HepG2 (cell line): ENCODE measurements around the gene GJB5. TPM values are rescaled to one million over a fixed set of nuclear protein-coding genes. Genes with fewer than 3 reads are reported as not detected.

ENCODE experiments used
- ATAC-seq: fragments of 200-7000 bp; cut with Tn5 transposase; 3 replicates; pipeline ENCODE4 v1.9.1; 2020; ENCODE audit warnings: mild to moderate bottlenecking, moderate library complexity
- BruUV-seq: library from RNA; stranded (reverse); fragments of 400-500 nt; replicated peaks from 2 replicates; lab custom pipeline; 2021; lab: Mats Ljungman, UMichigan
- CTCF ChIA-PET: fragments of 300-600 bp; formaldehyde crosslinking; extraction: SDS; loops from one replicate; lab custom pipeline; 2021; ENCODE audit warnings: low total read pairs, inconsistent platforms, low intra/inter-chr PET ratio; lab: Yijun Ruan, JAX
- POLR2A ChIA-PET: fragments of 350-600 bp; sonication (Branson Sonifier 250); formaldehyde crosslinking; loops from one replicate; lab custom pipeline; 2020; ENCODE audit warnings: antibody characterized with exemption, inconsistent platforms; lab: Yijun Ruan, JAX
- DNase-seq: peaks from one replicate; pipeline ENCODE4 v3.0.0-alpha.2; 2015; ENCODE audit warnings: low spot score
- FAIRE-seq: peaks from 3 replicates; lab custom pipeline; 2011; peaks lifted over from hg19 to GRCh38; lab: Jason Lieb, UNC
- H2AFZ ChIP-seq: one replicate; pipeline ENCODE4 v1.6.1; 2011; ENCODE audit warnings: low read length, inconsistent platforms
- H3K27ac ChIP-seq: fragments of 300-600 bp; 3 replicates; pipeline ENCODE4 v1.8.0; 2011; ENCODE audit warnings: mixed run types, mild to moderate bottlenecking, mixed read lengths, low read length, inconsistent platforms; ENCODE audit not compliant: insufficient read depth; ENCODE audit errors: extremely low read length
- H3K27me3 ChIP-seq, 2 experiments: fragments of 200-600 bp in 1 of 2; 2 replicates in 1 of 2; 3 replicates in 1 of 2; pipeline versions ENCODE4 v1.6.0 to v1.8.0; 2011; ENCODE audit warnings: low read length in 2 of 2, mild to moderate bottlenecking in 2 of 2, moderate library complexity in 2 of 2, inconsistent platforms in 1 of 2; ENCODE audit not compliant: insufficient read depth in 2 of 2, control insufficient read depth in 1 of 2
- H3K36me3 ChIP-seq, 2 experiments: fragments of 200-600 bp in 1 of 2; replicated peaks in 1 of 2; 2 replicates in 1 of 2; 3 replicates in 1 of 2; pipeline versions ENCODE4 v1.5.1 to v1.8.0; 2011; ENCODE audit warnings: low read length in 2 of 2, inconsistent platforms in 1 of 2; ENCODE audit not compliant: insufficient read depth in 2 of 2, control insufficient read depth in 1 of 2
- H3K4me1 ChIP-seq: 2 replicates; pipeline ENCODE4 v1.5.1; 2012; ENCODE audit warnings: low read length, inconsistent platforms; ENCODE audit not compliant: insufficient read depth
- H3K4me2 ChIP-seq: 2 replicates; pipeline ENCODE4 v1.6.0; 2011; ENCODE audit warnings: low read depth, low read length, inconsistent platforms
- H3K4me3 ChIP-seq, 3 experiments: fragments of 200-600 bp in 1 of 3; sonication (generic), shearing (Covaris generic) in 1 of 3; replicated peaks in 1 of 3; 2 replicates each; pipeline ENCODE4 v1.5.1; 2011 to 2016; ENCODE audit warnings: low read length in 3 of 3, inconsistent platforms in 2 of 3, low read depth in 2 of 3, mild to moderate bottlenecking in 2 of 3, control low read depth in 1 of 3, mixed read lengths in 1 of 3; ENCODE audit not compliant: insufficient read depth in 1 of 3
- H3K79me2 ChIP-seq: one replicate; pipeline ENCODE4 v1.6.1; 2011; ENCODE audit warnings: low read length, inconsistent platforms; ENCODE audit not compliant: insufficient read depth
- H3K9ac ChIP-seq: 2 replicates; pipeline ENCODE4 v1.6.0; 2011; ENCODE audit warnings: mild to moderate bottlenecking, low read depth, low read length, inconsistent platforms; ENCODE audit not compliant: insufficient read depth
- H3K9me3 ChIP-seq: 2 replicates; pipeline ENCODE4 v1.5.1; 2012; ENCODE audit warnings: mild to moderate bottlenecking, low read length
- H4K20me1 ChIP-seq: 2 replicates; pipeline ENCODE4 v1.6.0; 2011; ENCODE audit warnings: inconsistent platforms, mild to moderate bottlenecking, low read length, moderate library complexity; ENCODE audit not compliant: insufficient read depth
- DZIP1 ChIP-seq: sonication (generic); formaldehyde crosslinking; IDR thresholded peaks from 2 replicates; pipeline ENCODE4 v1.5.0; 2020; ENCODE audit warnings: mild to moderate bottlenecking, missing genetic modification reagents
- EZH2 ChIP-seq: conservative IDR thresholded peaks from 2 replicates; pipeline ENCODE4 v1.6.1; 2012; ENCODE audit warnings: mild to moderate bottlenecking, low read depth, low read length, moderate library complexity
- KMT2B ChIP-seq: IDR thresholded peaks from 2 replicates; pipeline ENCODE4 v1.6.1; 2016; ENCODE audit warnings: missing genetic modification reagents, missing compliant biosample characterization
- MTF2 ChIP-seq: sonication (generic); formaldehyde crosslinking; IDR thresholded peaks from 2 replicates; pipeline ENCODE4 v1.5.0; 2020; ENCODE audit warnings: missing genetic modification reagents, borderline replicate concordance
- POLR2A ChIP-seq, 2 experiments: IDR thresholded peaks; 2 replicates each; pipeline ENCODE4 v1.6.1; 2011; ENCODE audit warnings: low read depth in 2 of 2, low read length in 2 of 2, mild to moderate bottlenecking in 1 of 2, moderate library complexity in 1 of 2; ENCODE audit not compliant: insufficient read depth in 1 of 2
- ZNF256 ChIP-seq: sonication (generic); formaldehyde crosslinking; conservative IDR thresholded peaks from 2 replicates; pipeline ENCODE4 v1.4.0; 2020; ENCODE audit warnings: missing genetic modification reagents
- ZNF766 ChIP-seq: sonication (generic); formaldehyde crosslinking; IDR thresholded peaks from 2 replicates; pipeline ENCODE4 v1.5.0; 2020; ENCODE audit warnings: missing genetic modification reagents, borderline replicate concordance
- ZNF777 ChIP-seq: sonication (generic); formaldehyde crosslinking; IDR thresholded peaks from 2 replicates; pipeline ENCODE4 v1.4.0; 2020; ENCODE audit warnings: missing genetic modification reagents
- WGBS: methylation state at CpG from one replicate; pipeline ENCODE4 v1.1.6; 2017; ENCODE audit warnings: low lambda C conversion rate; 5-methylcytosine and 5-hydroxymethylcytosine counted together
- in situ Hi-C: cut with HindIII; loops from 2 replicates; pipeline ENCODE4 v1.10.0; 2017; ENCODE audit warnings: low pct_unique_long_range_greater_than_20kb; ENCODE audit not compliant: extremely low pct_ligation_motif_present
- intact Hi-C: fragments of 100-400 bp; cut with micrococcal nuclease; formaldehyde crosslinking; loops from one replicate; pipeline ENCODE4 v1.10.0; 2022; ENCODE audit not compliant: unreplicated experiment
- polyA plus RNA-seq, 8 experiments: library from polyadenylated mRNA; depleted of rRNA in 3 of 8; stranded (reverse) in 7 of 8; unstranded in 1 of 8; fragments of >200 nt; fragmentation: Illumina TruSeq in 4 of 8; extraction: Trizol in 4 of 8; gene quantifications; 2 replicates each; pipeline versions ENCODE4 v1.2.1 to v1.2.3, GENCODE V29; 2011 to 2016; ENCODE audit warnings: low read depth in 4 of 8, missing spikeins in 1 of 8, mixed read lengths in 1 of 8; ENCODE audit not compliant: insufficient read depth in 1 of 8
- total RNA-seq, 5 experiments: library from RNA; depleted of rRNA; stranded (reverse); fragments of >200 nt; fragmentation: Illumina TruSeq; extraction: Trizol; gene quantifications; 2 replicates each; pipeline ENCODE4 v1.2.3, GENCODE V29; 2016; ENCODE audit warnings: low read depth in 1 of 5
- TF ChIP-seq, protein P1 (sequence below): sonication (generic); formaldehyde crosslinking; IDR thresholded peaks from 2 replicates; pipeline ENCODE4 v1.4.0; 2020; ENCODE audit warnings: mild to moderate bottlenecking, missing genetic modification reagents
- TF ChIP-seq, protein P2 (sequence below): IDR thresholded peaks from 2 replicates; pipeline ENCODE4 v1.6.1; 2016; ENCODE audit warnings: low read depth, missing genetic modification reagents, missing compliant biosample characterization
- TF ChIP-seq, protein P3 (sequence below): sonication (generic); formaldehyde crosslinking; IDR thresholded peaks from 2 replicates; pipeline ENCODE4 v1.4.0; 2020; ENCODE audit warnings: missing genetic modification reagents

The GJB5 gene
- total and polyA plus RNA-seq, 2 of the 13 experiments (the other 11 are each of a cell fraction or from before 2014, with no cell fraction given), result not detected

GRCh38 chr1:34796990-34797389 lies 42.1 kb downstream of the GJB5 start:
- WGBS, result 37% methylated on average over 6 of the region's 6 CpGs
- H4K20me1 ChIP-seq, result no peaks in the 10 kb centered on the region
- TF ChIP-seq EZH2 (no peak), ZNF777 (CRISPR knock-in tag) (no peak), ZNF766 (CRISPR knock-in tag) (no peak), POLR2A (IDR thresholded peaks at IDR 0.05; ENCODE audit: insufficient read depth in 1 of 2, low read depth in 2 of 2, low read length in 2 of 2) (no peak), MTF2 (CRISPR knock-in tag) (no peak), DZIP1 (CRISPR knock-in tag) (no peak), ZNF256 (no peak), KMT2B (CRISPR knock-in tag) (no peak)
- TF ChIP-seq, protein P1, sequence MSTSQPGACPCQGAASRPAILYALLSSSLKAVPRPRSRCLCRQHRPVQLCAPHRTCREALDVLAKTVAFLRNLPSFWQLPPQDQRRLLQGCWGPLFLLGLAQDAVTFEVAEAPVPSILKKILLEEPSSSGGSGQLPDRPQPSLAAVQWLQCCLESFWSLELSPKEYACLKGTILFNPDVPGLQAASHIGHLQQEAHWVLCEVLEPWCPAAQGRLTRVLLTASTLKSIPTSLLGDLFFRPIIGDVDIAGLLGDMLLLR (CRISPR knock-in tag), result no peak
- TF ChIP-seq, protein P2, sequence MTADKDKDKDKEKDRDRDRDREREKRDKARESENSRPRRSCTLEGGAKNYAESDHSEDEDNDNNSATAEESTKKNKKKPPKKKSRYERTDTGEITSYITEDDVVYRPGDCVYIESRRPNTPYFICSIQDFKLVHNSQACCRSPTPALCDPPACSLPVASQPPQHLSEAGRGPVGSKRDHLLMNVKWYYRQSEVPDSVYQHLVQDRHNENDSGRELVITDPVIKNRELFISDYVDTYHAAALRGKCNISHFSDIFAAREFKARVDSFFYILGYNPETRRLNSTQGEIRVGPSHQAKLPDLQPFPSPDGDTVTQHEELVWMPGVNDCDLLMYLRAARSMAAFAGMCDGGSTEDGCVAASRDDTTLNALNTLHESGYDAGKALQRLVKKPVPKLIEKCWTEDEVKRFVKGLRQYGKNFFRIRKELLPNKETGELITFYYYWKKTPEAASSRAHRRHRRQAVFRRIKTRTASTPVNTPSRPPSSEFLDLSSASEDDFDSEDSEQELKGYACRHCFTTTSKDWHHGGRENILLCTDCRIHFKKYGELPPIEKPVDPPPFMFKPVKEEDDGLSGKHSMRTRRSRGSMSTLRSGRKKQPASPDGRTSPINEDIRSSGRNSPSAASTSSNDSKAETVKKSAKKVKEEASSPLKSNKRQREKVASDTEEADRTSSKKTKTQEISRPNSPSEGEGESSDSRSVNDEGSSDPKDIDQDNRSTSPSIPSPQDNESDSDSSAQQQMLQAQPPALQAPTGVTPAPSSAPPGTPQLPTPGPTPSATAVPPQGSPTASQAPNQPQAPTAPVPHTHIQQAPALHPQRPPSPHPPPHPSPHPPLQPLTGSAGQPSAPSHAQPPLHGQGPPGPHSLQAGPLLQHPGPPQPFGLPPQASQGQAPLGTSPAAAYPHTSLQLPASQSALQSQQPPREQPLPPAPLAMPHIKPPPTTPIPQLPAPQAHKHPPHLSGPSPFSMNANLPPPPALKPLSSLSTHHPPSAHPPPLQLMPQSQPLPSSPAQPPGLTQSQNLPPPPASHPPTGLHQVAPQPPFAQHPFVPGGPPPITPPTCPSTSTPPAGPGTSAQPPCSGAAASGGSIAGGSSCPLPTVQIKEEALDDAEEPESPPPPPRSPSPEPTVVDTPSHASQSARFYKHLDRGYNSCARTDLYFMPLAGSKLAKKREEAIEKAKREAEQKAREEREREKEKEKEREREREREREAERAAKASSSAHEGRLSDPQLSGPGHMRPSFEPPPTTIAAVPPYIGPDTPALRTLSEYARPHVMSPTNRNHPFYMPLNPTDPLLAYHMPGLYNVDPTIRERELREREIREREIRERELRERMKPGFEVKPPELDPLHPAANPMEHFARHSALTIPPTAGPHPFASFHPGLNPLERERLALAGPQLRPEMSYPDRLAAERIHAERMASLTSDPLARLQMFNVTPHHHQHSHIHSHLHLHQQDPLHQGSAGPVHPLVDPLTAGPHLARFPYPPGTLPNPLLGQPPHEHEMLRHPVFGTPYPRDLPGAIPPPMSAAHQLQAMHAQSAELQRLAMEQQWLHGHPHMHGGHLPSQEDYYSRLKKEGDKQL (CRISPR knock-in tag), result no peak
- TF ChIP-seq, protein P3, sequence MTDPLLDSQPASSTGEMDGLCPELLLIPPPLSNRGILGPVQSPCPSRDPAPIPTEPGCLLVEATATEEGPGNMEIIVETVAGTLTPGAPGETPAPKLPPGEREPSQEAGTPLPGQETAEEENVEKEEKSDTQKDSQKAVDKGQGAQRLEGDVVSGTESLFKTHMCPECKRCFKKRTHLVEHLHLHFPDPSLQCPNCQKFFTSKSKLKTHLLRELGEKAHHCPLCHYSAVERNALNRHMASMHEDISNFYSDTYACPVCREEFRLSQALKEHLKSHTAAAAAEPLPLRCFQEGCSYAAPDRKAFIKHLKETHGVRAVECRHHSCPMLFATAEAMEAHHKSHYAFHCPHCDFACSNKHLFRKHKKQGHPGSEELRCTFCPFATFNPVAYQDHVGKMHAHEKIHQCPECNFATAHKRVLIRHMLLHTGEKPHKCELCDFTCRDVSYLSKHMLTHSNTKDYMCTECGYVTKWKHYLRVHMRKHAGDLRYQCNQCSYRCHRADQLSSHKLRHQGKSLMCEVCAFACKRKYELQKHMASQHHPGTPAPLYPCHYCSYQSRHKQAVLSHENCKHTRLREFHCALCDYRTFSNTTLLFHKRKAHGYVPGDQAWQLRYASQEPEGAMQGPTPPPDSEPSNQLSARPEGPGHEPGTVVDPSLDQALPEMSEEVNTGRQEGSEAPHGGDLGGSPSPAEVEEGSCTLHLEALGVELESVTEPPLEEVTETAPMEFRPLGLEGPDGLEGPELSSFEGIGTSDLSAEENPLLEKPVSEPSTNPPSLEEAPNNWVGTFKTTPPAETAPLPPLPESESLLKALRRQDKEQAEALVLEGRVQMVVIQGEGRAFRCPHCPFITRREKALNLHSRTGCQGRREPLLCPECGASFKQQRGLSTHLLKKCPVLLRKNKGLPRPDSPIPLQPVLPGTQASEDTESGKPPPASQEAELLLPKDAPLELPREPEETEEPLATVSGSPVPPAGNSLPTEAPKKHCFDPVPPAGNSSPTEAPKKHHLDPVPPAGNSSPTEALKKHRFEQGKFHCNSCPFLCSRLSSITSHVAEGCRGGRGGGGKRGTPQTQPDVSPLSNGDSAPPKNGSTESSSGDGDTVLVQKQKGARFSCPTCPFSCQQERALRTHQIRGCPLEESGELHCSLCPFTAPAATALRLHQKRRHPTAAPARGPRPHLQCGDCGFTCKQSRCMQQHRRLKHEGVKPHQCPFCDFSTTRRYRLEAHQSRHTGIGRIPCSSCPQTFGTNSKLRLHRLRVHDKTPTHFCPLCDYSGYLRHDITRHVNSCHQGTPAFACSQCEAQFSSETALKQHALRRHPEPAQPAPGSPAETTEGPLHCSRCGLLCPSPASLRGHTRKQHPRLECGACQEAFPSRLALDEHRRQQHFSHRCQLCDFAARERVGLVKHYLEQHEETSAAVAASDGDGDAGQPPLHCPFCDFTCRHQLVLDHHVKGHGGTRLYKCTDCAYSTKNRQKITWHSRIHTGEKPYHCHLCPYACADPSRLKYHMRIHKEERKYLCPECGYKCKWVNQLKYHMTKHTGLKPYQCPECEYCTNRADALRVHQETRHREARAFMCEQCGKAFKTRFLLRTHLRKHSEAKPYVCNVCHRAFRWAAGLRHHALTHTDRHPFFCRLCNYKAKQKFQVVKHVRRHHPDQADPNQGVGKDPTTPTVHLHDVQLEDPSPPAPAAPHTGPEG (CRISPR knock-in tag), result no peak

More at GRCh38 chr1:34796990-34797389, 42.1 kb downstream of the GJB5 start:
- Histone ChIP-seq H3K27ac (no peak overlapping the region), H3K9me3 (no peaks in the 10 kb centered on the region), H3K4me2 (no peak overlapping the region), H3K27me3 (peaks cover 1 to 39% of the 10 kb centered on the region in 2 experiments; a peak in 4 of 5 replicates), H3K9ac (no peak overlapping the region), H3K4me3 (no peak overlapping the region), H3K4me1 (no peaks in the 10 kb centered on the region), H2AFZ (no peak overlapping the region), H3K79me2 (no peaks in the 10 kb centered on the region), H3K36me3 (no peaks in the 10 kb centered on the region)
- POLR2A ChIA-PET, result no interaction called here
- in situ Hi-C loops, result no loop called here
- intact Hi-C loops, result no loop called here
- BruUV-seq, result no TSS peak
- CTCF ChIA-PET, result no interaction called here
- no peak for DNase-seq
- no peak for ATAC-seq
- no peak for FAIRE-seq
